ENCODE data around the gene OPN1SW. TPM values are rescaled to one million over a fixed set of nuclear protein-coding genes. Genes with fewer than 3 reads are reported as not detected.

The OPN1SW gene
- total and polyA plus RNA-seq, 9 of the 15 experiments (the other 6 are each of a cell fraction or from before 2014, with no cell fraction given), result 0.84 to 1.0 TPM; not detected in 7

GRCh38 chr7:128727239-128727638, 48.4 kb downstream of the OPN1SW start:
- in situ Hi-C loops (cut with MboI), result no loop called here
- no peak overlapping the region for H3K9ac ChIP-seq (ENCODE audit: insufficient read depth in 1 of 2, low read depth in 2 of 2, low read length in 2 of 2)
- H4K20me1 ChIP-seq (replicated peaks; ENCODE audit: control insufficient read depth, insufficient read depth, low read length), result no peaks in the 10 kb centered on the region
- BruUV-seq (replicated peaks), result no TSS peak
- no peak for DNase-seq (ENCODE audit: extremely low read depth in 1 of 4, low spot score in 3 of 4)
- no peaks in the 10 kb centered on the region for H3K9me3 ChIP-seq (replicated peaks; ENCODE audit: control insufficient read depth, insufficient read depth, low read depth, low read length)
- no peak overlapping the region for H3K4me2 ChIP-seq (ENCODE audit: insufficient read depth, low read length)
- ChIA-PET POLR2A (interaction anchor here (0.5 to 16.5 kb wide), 3 partner anchors 12 to 69 kb away, joined by 3 to 242 read pairs (median 5); partner anchors contain the start of gene CALU), CTCF (ENCODE audit: low intra/inter-chr PET ratio) (no interaction called here)
- no peak overlapping the region for H3K27ac ChIP-seq (ENCODE audit: extremely low read depth, low read depth, low read length)
- no peak for FAIRE-seq
- WGBS (ENCODE audit: insufficient coverage, low coverage, missing lambda C conversion rate), result 18% methylated on average over 4 of the region's 4 CpGs
- H3K4me1 ChIP-seq (replicated peaks in 1 of 2; ENCODE audit: control insufficient read depth in 2 of 2, insufficient read depth in 2 of 2, low read length in 2 of 2), result peaks cover 5 to 13% of the 10 kb centered on the region in 2 experiments
- no peaks in the 10 kb centered on the region for H3K9me1 ChIP-seq (ENCODE audit: control insufficient read depth, insufficient read depth, low read length)
- ATAC-seq, result no peak
- no peaks in the 10 kb centered on the region for H3K36me3 ChIP-seq (ENCODE audit: control insufficient read depth, insufficient read depth, low read length)
- no peak for TF ChIP-seq HDAC3 (IDR thresholded peaks at IDR 0.05; ENCODE audit: borderline replicate concordance, partially characterized antibody)
- TF ChIP-seq ZNF79 (CRISPR knock-in tag; IDR thresholded peaks at IDR 0.05; ENCODE audit: low read depth), result no peak
- no peak for TF ChIP-seq ZNF253 (CRISPR knock-in tag; conservative IDR thresholded peaks at IDR 0.05)
- no peak for TF ChIP-seq RBM17 (IDR thresholded peaks at IDR 0.05; ENCODE audit: borderline replicate concordance, low read depth, low read length)
- TF ChIP-seq GATA2 (CRISPR knock-in tag; IDR thresholded peaks at IDR 0.05), result 0 out of 2 replicates have a peak, but pooled peaks have one; percentile 3
- TF ChIP-seq ZFP1 (CRISPR knock-in tag; IDR thresholded peaks at IDR 0.05), result no peak
- peaks cover 5 to 6% of the 10 kb centered on the region in 2 experiments; a peak in 1 of 5 replicates for H3K27me3 ChIP-seq (ENCODE audit: control insufficient read depth in 2 of 2, insufficient read depth in 2 of 2, low read length in 2 of 2)
- no peaks in the 10 kb centered on the region for H3K79me2 ChIP-seq (ENCODE audit: control insufficient read depth, insufficient read depth, low read length)
- intact Hi-C loops (cut with micrococcal nuclease), result no loop called here
- peak overlapping the region; percentile 51; the same call in 1 of the 2 replicates for H2AFZ ChIP-seq (ENCODE audit: low read depth, low read length)
- H3K4me3 ChIP-seq, result no peak overlapping the region

GRCh38 chr7:128726737-128727072, 48.9 kb downstream of the OPN1SW start:
- Histone ChIP-seq H2AFZ (ENCODE audit: low read depth, low read length) (no peak overlapping the region; the same call in 1 of the 2 replicates), H3K4me2 (ENCODE audit: insufficient read depth, low read length) (no peak overlapping the region), H3K4me3 (no peak overlapping the region), H3K9ac (ENCODE audit: insufficient read depth in 1 of 2, low read depth in 2 of 2, low read length in 2 of 2) (no peak overlapping the region), H3K9me3 (replicated peaks; ENCODE audit: control insufficient read depth, insufficient read depth, low read depth, low read length) (no peaks in the 10 kb centered on the region), H4K20me1 (replicated peaks; ENCODE audit: control insufficient read depth, insufficient read depth, low read length) (no peaks in the 10 kb centered on the region), H3K27me3 (ENCODE audit: control insufficient read depth in 2 of 2, insufficient read depth in 2 of 2, low read length in 2 of 2) (peaks cover 5 to 6% of the 10 kb centered on the region in 2 experiments; a peak in 1 of 5 replicates), H3K27ac (ENCODE audit: extremely low read depth, low read depth, low read length) (no peak overlapping the region), H3K79me2 (ENCODE audit: control insufficient read depth, insufficient read depth, low read length) (no peaks in the 10 kb centered on the region), H3K4me1 (replicated peaks in 1 of 2; ENCODE audit: control insufficient read depth in 2 of 2, insufficient read depth in 2 of 2, low read length in 2 of 2) (peaks cover 5 to 12% of the 10 kb centered on the region in 2 experiments), H3K9me1 (ENCODE audit: control insufficient read depth, insufficient read depth, low read length) (no peaks in the 10 kb centered on the region), H3K36me3 (ENCODE audit: control insufficient read depth, insufficient read depth, low read length) (no peaks in the 10 kb centered on the region)
- POLR2A ChIA-PET, result interaction anchor here (0.6 to 16.5 kb wide), 3 partner anchors 12 to 611 kb away, joined by 3 to 242 read pairs (median 5); partner anchors contain the start of gene CALU
- ATAC-seq (no peak), DNase-seq (ENCODE audit: extremely low read depth in 1 of 4, low spot score in 3 of 4) (no peak), FAIRE-seq (no peak)
- 7% methylated on average over 1 of the region's 1 CpG for WGBS (ENCODE audit: insufficient coverage, low coverage, missing lambda C conversion rate)
- TF ChIP-seq ZNF134 (CRISPR knock-in tag; conservative IDR thresholded peaks at IDR 0.05) (no peak), SMAD2 (IDR thresholded peaks at IDR 0.05; ENCODE audit: low read depth, low read length) (no peak), FOXA3 (CRISPR knock-in tag; conservative IDR thresholded peaks at IDR 0.05 in 1 of 2, IDR thresholded peaks at IDR 0.05 in 1 of 2) (no peak), PKNOX1 (IDR thresholded peaks at IDR 0.05) (no peak)
- TF ChIP-seq, protein P1, sequence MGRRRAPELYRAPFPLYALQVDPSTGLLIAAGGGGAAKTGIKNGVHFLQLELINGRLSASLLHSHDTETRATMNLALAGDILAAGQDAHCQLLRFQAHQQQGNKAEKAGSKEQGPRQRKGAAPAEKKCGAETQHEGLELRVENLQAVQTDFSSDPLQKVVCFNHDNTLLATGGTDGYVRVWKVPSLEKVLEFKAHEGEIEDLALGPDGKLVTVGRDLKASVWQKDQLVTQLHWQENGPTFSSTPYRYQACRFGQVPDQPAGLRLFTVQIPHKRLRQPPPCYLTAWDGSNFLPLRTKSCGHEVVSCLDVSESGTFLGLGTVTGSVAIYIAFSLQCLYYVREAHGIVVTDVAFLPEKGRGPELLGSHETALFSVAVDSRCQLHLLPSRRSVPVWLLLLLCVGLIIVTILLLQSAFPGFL (CRISPR knock-in tag; IDR thresholded peaks at IDR 0.05), result no peak
- TF ChIP-seq, protein P2, sequence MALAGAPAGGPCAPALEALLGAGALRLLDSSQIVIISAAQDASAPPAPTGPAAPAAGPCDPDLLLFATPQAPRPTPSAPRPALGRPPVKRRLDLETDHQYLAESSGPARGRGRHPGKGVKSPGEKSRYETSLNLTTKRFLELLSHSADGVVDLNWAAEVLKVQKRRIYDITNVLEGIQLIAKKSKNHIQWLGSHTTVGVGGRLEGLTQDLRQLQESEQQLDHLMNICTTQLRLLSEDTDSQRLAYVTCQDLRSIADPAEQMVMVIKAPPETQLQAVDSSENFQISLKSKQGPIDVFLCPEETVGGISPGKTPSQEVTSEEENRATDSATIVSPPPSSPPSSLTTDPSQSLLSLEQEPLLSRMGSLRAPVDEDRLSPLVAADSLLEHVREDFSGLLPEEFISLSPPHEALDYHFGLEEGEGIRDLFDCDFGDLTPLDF (CRISPR knock-in tag; IDR thresholded peaks at IDR 0.05), result no peak
- BruUV-seq (replicated peaks), result no TSS peak
- in situ Hi-C loops (cut with MboI), result no loop called here
- CTCF ChIA-PET (ENCODE audit: low intra/inter-chr PET ratio), result no interaction called here
- intact Hi-C loops (cut with micrococcal nuclease), result no loop called here

Measured in K562 (cell line).